ENCODE data around the gene BICRA.

DNA sequence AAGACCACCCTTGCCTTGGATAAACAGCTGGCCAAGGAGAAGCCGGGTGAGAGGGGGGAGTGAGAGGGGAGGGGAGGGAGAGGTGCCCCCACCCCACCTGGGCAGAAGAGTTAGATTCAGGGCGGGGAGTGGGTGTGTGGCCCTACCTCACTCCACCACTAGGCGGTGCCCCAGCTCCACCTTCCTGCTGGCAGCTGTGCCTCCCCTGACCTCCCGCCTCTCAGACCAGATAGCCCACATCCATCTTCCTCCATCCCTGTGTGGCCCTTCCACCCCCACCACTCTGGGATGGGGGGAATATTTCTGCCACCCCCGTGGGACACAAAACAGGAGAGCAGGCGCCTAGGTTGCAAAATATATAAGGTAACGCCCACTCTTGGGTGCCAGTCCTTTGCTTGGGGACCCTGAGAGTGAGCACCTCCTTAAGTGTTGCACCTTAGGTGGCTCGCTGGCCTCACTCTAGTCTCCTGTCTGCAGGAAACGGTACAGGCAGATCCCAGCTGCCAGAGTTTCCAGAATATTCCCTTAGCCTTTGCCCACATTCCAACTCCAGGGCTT lies 90.5 kb downstream of the BICRA start:
- no peak for TF ChIP-seq EZH2 (IDR thresholded peaks at IDR 0.05; ENCODE audit: borderline replicate concordance)
- TF ChIP-seq CTCF (IDR thresholded peaks at IDR 0.05; ENCODE audit: poor library complexity) = peak; percentile 56
- no peak for TF ChIP-seq EZH2phosphoT487 (IDR thresholded peaks at IDR 0.05; ENCODE audit: low read depth, severe bottlenecking, unreplicated experiment)

Data from hepatocyte (in vitro differentiated cells).